Body of pancreas (tissue), 4 donors: Measurements from ENCODE around the gene KIF1A. TPM values are rescaled to one million over a fixed set of nuclear protein-coding genes. Genes with fewer than 3 reads are reported as not detected.

Experiments
- ATAC-seq: fragments of 150-250 bp; one replicate; pipeline ENCODE4 v1.9.1; 2016
- DNase-seq, 4 donors: peaks; one replicate each; pipeline ENCODE4 v3.0.0-alpha.2; 2019
- H3K27ac ChIP-seq, 4 donors: fragments of 200-600 bp; sonication (generic); 1 replicate in 3 of 4; 2 replicates in 1 of 4; pipeline versions ENCODE4 v1.5.1 to v1.6.1; 2016 to 2019; ENCODE audit warnings: mild to moderate bottlenecking in 1 of 4, mixed read lengths in 1 of 4, moderate library complexity in 1 of 4
- H3K27me3 ChIP-seq, 2 donors: fragments of 200-600 bp; sonication (generic); one replicate each; pipeline ENCODE4 v1.6.0; 2016; ENCODE audit warnings: mild to moderate bottlenecking in 1 of 2
- H3K36me3 ChIP-seq, 2 donors: fragments of 200-600 bp; sonication (generic); replicated peaks in 1 of 2; 2 replicates each; pipeline ENCODE4 v1.5.1; 2016; ENCODE audit warnings: low read depth in 2 of 2; ENCODE audit not compliant: insufficient read depth in 1 of 2
- H3K4me1 ChIP-seq: fragments of 200-600 bp; sonication (generic); one replicate; pipeline ENCODE4 v1.6.0; 2016
- H3K4me3 ChIP-seq, 2 donors: fragments of 200-600 bp; sonication (generic); 1 replicate in 1 of 2; 2 replicates in 1 of 2; pipeline ENCODE4 v1.5.1; 2016 to 2019
- H3K9me3 ChIP-seq, 3 donors: fragments of 200-600 bp; sonication (generic); 1 replicate in 2 of 3; 2 replicates in 1 of 3; pipeline ENCODE4 v1.5.1; 2016
- POLR2A ChIP-seq, 3 donors: fragments of 450-650 bp; IDR thresholded peaks; one replicate each; pipeline ENCODE4 v1.6.1; 2016; ENCODE audit warnings: antibody characterized with exemption in 3 of 3, mild to moderate bottlenecking in 2 of 3
- WGBS, 2 donors: methylation state at CpG; one replicate each; pipeline ENCODE4 v1.1.5; 2017; 5-methylcytosine and 5-hydroxymethylcytosine counted together
- intact Hi-C: fragments of 100-400 bp; cut with DNase I; formaldehyde crosslinking; loops from one replicate; pipeline ENCODE4 v1.15.1; 2023
- total RNA-seq, 2 donors: library from RNA; depleted of rRNA; stranded (reverse); fragments of >200 nt; gene quantifications; one replicate each; pipeline ENCODE4 v1.1.0, GENCODE V29; 2016
- TF ChIP-seq, protein P1 (sequence below), 7 experiments: fragments of 450-650 bp in 4 of 7; fragments of 200-600 bp in 3 of 7; sonication (generic) in 3 of 7; IDR thresholded peaks; one replicate each; pipeline ENCODE4 v1.5.1; 2016 to 2019; ENCODE audit warnings: antibody characterized with exemption in 7 of 7

The KIF1A gene
- total RNA-seq = 10 to 100 TPM; 51.9 to 79.1 TPM

DNA sequence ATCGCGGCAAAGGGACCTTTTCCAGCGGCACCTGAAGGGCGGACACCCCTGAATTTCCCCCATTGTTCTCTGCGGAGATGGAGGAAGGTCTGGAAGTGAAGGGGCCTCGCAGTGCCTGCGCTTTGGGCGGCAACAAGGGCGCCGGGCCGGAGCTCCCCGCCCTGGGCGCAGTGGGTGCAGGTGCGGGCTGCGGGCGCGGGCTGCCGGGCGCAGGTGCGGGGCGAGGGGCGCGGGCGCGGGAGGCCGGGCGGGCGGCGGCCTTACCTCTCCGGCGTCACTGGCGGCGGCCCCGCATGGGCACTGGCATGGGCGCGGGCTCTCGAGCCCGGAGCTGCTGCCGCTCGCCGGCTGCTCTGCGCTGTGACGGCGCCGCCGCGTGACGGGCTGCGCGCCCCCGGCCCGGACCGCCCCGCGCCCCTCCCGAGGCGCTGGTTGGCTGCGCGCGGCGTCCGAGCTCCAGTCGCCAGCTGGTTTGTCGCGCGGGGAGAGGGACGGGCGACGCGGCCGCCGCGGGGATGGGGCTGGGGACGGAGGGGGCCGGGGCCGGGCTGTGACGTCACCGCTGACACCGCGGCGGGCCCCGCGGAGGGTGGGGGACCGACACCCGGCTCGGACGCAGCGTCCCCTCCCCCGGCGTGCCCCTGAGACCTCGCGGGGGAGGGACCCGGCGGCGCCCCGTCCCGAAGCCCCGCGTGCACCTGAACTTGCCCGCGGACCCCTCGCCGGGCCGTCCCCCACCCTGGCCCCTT lies at the start of gene KIF1A:
Gene KIF1A (minus strand): TSS at position 362 of the 749 bp plus-strand sequence. CDS start 22,467 bp downstream, outside the sequence.
- Histone ChIP-seq H3K27ac (peak within 1 kb of the TSS; percentile 66 to 83 (median 80)), H3K27me3 (no peaks in the 10 kb centered on the region), H3K9me3 (no peaks in the 10 kb centered on the region), H3K4me1 (peaks cover 41% of the 10 kb centered on the region), H3K36me3 (no peaks in the 10 kb centered on the region), H3K4me3 (peak within 1 kb of the TSS; percentile 62 to 83)
- 0 to 1% methylated on average over 10 to 42 of the region's 104 CpGs for whole genome bisulfite sequencing, 2 donors
- DNase-seq = peak; percentile 64 to 78 (median 74)
- intact Hi-C loops = no loop called here
- TF ChIP-seq, protein P1, sequence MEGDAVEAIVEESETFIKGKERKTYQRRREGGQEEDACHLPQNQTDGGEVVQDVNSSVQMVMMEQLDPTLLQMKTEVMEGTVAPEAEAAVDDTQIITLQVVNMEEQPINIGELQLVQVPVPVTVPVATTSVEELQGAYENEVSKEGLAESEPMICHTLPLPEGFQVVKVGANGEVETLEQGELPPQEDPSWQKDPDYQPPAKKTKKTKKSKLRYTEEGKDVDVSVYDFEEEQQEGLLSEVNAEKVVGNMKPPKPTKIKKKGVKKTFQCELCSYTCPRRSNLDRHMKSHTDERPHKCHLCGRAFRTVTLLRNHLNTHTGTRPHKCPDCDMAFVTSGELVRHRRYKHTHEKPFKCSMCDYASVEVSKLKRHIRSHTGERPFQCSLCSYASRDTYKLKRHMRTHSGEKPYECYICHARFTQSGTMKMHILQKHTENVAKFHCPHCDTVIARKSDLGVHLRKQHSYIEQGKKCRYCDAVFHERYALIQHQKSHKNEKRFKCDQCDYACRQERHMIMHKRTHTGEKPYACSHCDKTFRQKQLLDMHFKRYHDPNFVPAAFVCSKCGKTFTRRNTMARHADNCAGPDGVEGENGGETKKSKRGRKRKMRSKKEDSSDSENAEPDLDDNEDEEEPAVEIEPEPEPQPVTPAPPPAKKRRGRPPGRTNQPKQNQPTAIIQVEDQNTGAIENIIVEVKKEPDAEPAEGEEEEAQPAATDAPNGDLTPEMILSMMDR (IDR thresholded peaks at IDR 0.05) = no peak
- peak in 1 of 3 donors; percentile 37 for TF ChIP-seq POLR2A (IDR thresholded peaks at IDR 0.05)
- peak; percentile 80 for ATAC-seq

GRCh38 chr2:240869109-240869955 lies 49.3 kb upstream of the KIF1A start:
- Histone ChIP-seq H3K9me3 (no peaks in the 10 kb centered on the region), H3K4me3 (no peak overlapping the region), H3K36me3 (no peaks in the 10 kb centered on the region), H3K4me1 (no peaks in the 10 kb centered on the region), H3K27ac (no peak overlapping the region), H3K27me3 (no peaks in the 10 kb centered on the region)
- intact Hi-C loops = no loop called here
- DNase-seq (no peak), ATAC-seq (no peak)
- WGBS, 2 donors = 87 to 90% methylated on average over 19 to 21 of the region's 25 CpGs
- TF ChIP-seq POLR2A (IDR thresholded peaks at IDR 0.05) = no peak
- TF ChIP-seq, protein P1 (IDR thresholded peaks at IDR 0.05) = no peak

- H3K9me3 ChIP-seq = no peaks in the 10 kb centered on the region
- H3K36me3 ChIP-seq = no peaks in the 10 kb centered on the region
- H3K27ac ChIP-seq = no peak within 1 kb of the TSS
- intact Hi-C loops = no loop called here
- DNase-seq (no peak), ATAC-seq (no peak)
- WGBS, 2 donors = 76 to 78% methylated on average over 19 to 21 of the region's 21 CpGs
- TF ChIP-seq, protein P1 (IDR thresholded peaks at IDR 0.05) = no peak
- TF ChIP-seq POLR2A (IDR thresholded peaks at IDR 0.05) = no peak
- H3K27me3 ChIP-seq = no peaks in the 10 kb centered on the region
- H3K4me1 ChIP-seq = no peaks in the 10 kb centered on the region
- H3K4me3 ChIP-seq = no peak within 1 kb of the TSS
These were observed 48.5 kb upstream of the KIF1A start, which contains the start of gene AGXT for GRCh38 chr2:240868286-240869108. AGXT (plus strand) TSS chr2:240868824; CDS start chr2:240868866, 42 bp downstream.

DNA sequence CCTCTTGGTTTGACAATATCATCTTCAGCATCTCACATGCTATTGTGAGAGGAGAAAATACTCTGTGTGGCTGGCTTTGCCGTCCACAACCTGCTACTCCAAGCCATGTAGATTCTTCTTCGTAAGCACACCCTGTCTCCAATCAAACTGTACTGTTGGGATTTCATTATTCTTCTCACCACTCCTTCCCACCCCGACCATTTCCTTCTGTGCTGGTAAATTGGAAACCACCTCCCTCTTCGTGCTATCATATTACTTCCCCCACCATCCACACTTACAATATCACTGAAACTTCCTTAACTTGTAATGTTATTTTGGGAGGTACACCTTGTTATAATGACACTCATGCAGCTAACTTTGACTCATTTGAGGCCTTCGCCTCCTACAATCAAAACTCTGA lies 45.4 kb upstream of the KIF1A start:
- Histone ChIP-seq H3K36me3 (no peaks in the 10 kb centered on the region), H3K27me3 (no peaks in the 10 kb centered on the region), H3K4me1 (no peaks in the 10 kb centered on the region), H3K9me3 (no peaks in the 10 kb centered on the region), H3K4me3 (no peak overlapping the region), H3K27ac (no peak overlapping the region)
- WGBS, 2 donors = 80 to 86% methylated on average over 5 of the region's 5 CpGs
- TF ChIP-seq, protein P1 (IDR thresholded peaks at IDR 0.05) = no peak
- no peak for DNase-seq
- ATAC-seq = no peak
- intact Hi-C loops = no loop called here
